Ramos (cell line): ENCODE data around the gene PABPC1L2A.
"Not testable (repeated sequence)": the region's sequence is repeated elsewhere in the genome, so short reads cannot be mapped to it uniquely, and the experiment has no call there.

Experiments used
- in situ Hi-C: fragments of 300-500 bp; cut with MboI; formaldehyde crosslinking; loops from one replicate; pipeline ENCODE4 v1.14.3; 2022; ENCODE audit warnings: low sequenced_read_pairs; ENCODE audit not compliant: unreplicated experiment

The PABPC1L2A gene

DNA sequence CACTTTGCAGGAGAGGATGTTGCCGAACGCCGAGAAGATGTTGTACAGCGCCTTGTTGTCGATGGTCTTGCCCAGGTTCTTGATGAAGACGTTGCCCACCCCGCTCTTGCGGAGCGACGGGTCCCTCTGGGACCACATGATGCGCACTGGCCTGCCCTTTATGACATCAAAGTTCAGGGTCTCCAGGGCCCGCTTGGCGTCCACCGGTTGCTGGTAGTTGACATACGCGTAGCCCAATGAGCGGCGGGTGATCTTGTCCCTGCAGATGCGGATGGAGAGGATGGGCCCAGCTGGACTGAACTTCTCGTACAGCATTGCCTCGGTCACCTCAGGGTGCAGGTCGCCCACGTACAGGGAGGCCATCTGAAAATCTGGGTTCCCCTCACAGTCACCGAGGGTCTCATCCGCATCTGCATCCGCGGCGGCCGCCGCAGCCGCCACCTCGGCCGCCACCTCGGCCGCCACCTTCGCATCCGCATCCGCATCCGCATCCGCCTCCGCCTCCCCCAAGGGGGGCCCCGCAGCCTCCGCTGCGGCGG lies at the start of gene PABPC1L2A:
Gene PABPC1L2A (minus strand): TSS at position 489 of the 539 bp plus-strand sequence. CDS start 126 bp downstream, at position 363.
- in situ Hi-C loops = not testable (repeated sequence)

DNA sequence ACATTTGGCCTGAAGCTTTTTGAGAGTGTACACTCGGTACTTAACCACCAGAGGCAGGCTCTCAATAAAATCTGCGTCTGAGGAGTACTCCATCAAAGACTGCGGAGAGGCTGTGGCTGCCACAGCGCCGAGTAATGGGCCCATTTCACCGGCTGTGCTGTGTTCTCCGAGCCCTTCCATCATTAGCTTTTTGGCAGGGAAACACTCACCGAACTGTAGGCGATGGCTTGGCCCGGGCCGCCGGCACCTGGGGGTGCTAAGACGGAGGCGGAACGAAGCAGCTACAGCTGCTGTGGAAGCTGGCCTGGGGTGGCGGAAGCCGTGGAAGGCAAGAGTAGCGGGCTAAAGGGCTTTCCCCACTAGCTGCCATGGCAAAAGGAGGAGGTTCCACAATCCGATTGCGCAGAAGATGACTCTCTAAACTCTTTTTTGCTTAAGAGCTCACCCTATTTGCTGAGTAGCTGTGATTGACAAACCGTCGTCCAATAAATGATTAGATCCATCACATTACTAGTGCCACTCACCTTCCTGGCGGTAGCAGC lies 48.5 kb upstream of the PABPC1L2A start:
- in situ Hi-C loops = no loop called here

DNA sequence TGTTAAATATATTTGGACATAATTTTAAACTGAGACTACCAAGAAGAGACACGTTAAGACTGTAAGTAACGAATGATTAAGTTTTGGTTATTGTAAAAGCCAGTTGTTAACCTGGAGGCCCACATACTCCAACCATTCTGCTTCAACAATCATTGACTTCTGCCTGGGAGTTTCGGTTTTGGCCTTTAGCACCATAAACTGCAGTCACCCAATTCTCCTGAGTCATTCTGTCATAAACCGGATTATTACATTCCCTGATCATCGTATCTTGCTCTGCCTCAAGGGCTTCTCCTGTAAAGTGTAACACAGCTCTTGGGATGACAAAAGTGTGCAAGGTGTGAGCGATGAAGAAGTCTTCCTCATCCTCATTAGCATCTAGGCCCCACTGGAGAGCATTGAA lies 46.9 kb upstream of the PABPC1L2A start:
- in situ Hi-C loops = no loop called here

DNA sequence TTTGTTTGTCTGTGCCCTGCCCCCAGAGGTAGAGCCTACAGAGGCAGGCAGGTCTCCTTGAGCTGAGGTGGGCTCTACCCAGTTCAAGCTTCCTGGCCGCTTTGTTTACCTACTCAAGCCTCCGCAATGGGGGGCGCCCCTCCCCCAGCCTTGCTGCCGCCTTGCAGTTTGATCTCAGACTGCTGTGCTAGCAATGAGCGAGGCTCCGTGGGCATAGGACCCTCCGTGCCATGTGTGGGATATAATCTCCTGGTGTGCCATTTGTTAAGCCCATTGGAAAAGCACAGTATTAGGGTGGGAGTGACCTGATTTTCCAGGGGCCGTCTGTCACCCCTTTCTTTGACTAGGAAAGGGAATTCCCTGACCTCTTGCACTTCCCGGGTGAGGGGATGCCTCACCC lies 20.2 kb upstream of the PABPC1L2A start:
- in situ Hi-C loops = not testable (repeated sequence)

DNA sequence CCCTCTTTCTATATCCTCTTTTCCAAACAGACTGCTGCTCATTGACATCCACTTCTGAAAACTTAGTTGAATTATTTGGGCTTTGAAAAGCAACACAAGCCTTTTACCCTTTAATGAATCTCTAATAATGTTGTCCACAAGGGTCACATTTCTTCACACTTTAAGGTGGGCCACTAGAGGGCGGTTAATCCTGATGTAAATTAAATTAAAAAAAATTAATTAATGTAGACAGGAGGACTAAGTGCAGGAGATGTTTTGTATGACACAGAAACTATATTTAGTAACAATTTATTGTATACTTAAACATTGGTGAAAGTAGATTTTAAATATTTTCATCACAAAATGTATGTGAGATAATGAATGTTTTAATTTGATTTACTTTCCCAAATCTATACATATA lies 7.5 kb upstream of the PABPC1L2A start:
- in situ Hi-C loops = not testable (repeated sequence)

DNA sequence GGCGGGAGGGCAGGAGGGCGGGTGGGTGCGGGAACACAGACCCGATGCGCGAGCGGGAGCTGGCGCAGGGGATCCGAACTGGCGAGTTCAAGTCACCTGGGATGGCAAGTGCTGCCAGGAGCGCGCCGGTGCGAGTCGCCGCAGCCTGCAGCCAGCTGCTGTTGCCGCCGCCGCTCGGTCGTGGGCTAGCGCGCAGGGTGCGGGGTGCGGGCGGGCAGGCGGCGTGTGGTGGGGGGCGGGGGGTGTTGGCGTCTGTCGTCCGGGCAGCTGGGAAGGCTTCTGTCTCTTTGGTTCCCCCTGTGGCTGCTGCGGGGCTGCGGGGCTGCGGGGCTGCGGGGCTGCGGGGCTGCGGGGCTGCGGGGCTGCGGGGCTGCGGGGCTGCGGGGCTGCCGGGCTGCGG lies 572 bp upstream of the PABPC1L2A start:
- in situ Hi-C loops = not testable (repeated sequence)

DNA sequence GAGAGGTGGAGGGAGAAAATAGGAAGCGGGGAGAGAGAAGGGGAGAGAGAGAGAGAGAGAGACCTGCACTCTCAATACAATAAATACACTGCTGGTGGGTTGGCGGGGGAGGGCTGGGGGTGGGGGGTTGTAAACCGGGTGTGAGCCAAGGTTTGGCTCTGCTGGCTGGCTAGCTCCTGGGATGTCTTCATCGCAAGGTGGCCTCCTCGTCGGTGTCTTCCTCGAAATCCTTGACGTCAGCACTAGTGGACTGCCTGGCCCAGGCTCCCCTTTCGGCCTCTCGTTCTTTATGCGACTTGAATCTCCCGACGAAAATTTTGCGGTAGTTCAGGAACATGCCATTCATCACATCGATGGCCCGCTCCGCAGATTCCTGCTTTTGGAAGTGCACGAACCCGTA lies 715 bp downstream of the PABPC1L2A start:
- in situ Hi-C loops = not testable (repeated sequence)

DNA sequence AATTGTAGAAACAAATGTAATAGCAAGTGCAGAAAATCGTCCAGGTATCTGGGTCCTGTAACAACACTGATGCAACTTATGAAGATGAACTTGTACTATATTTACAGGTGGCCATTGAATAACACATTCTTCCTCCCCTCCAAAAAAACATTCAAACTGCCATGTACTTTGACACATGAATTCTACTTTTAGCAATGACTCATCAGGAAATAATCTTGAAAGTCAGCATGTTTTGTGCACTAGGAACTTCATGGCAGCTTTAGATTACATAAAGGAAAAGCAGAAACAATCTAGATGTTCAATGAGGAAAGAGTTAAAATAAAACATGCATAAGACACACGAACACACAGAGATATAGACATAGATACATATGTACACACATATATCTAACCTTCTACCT lies 2.5 kb downstream of the PABPC1L2A start:
- in situ Hi-C loops = no loop called here

DNA sequence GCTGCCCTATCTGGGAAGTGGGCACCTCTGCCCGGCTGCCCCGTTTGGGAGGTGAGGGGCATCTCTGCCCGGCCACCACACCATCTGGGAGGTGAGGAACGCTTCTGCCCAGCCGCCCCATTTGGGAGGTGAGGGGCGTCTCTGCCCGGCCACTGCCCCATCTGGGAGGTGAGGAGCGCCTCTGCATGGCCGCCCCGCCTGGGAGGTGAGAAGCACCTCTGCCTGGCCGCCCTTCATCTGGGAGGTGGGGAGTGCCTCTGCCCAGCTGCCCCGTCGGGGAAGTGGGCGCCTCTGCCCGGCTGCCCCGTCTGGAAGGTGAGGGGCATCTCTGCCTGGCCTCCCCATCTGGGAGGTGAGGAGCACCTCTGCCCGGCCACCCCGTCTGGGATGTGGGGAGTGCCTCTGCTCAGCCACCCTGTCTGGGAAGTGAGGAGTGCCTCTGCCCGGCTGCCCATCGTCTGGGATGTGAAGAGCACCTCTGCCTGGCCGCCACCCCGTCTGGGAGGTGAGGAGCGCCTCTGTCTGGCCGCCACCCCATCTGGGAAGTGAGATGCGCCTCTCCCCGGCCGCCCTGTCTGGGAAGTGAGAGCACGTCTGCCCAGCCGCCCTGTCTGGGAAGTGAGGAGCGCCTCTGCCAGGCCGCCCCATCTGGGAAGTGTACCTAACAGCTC lies 9.8 kb downstream of the PABPC1L2A start:
- in situ Hi-C loops = no loop called here

DNA sequence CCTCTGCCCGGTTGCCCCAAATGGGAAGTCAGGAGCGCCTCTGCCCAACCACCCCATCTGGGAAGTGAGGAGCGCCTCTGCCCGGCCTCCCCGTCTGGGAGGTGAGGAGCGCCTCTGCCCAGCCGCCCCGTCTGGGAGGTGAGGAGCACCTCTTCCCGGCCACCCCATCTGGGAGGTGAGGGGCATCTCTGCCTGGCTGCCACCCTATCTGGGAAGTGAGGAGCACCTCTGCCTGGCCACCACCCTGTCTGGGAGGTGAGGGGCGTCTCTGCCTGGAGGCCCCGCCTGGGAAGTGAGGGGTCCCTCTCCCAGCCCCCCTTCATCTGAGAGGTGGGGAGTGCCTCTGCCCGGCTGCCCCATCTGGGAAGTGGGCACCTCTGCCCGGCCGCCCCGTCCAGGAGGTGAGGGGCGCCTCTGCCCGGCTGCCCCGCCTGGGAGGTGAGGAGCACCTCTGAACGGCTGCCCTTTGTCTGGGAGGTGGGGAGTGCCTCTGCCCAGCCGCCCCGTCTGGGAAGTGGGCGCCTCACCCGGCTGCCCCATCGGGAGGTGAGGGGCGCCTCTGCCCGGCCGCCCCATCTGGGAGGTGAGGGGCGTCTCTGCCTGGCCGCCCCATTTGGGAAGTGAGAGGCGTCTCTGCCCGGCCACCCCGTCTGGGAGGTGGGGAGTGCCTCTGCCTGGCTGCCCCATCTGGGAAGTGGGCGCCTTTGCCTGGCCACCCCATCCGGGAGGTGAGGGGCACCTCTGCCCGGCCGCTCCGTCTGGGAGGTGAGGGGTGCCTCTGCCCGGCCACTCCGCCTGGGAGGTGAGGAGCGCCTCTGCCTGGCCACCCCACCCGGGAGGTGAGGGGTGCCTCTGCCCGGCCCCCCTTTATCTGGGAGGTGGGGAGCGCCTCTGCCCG lies 10.6 kb downstream of the PABPC1L2A start:
- in situ Hi-C loops = no loop called here

DNA sequence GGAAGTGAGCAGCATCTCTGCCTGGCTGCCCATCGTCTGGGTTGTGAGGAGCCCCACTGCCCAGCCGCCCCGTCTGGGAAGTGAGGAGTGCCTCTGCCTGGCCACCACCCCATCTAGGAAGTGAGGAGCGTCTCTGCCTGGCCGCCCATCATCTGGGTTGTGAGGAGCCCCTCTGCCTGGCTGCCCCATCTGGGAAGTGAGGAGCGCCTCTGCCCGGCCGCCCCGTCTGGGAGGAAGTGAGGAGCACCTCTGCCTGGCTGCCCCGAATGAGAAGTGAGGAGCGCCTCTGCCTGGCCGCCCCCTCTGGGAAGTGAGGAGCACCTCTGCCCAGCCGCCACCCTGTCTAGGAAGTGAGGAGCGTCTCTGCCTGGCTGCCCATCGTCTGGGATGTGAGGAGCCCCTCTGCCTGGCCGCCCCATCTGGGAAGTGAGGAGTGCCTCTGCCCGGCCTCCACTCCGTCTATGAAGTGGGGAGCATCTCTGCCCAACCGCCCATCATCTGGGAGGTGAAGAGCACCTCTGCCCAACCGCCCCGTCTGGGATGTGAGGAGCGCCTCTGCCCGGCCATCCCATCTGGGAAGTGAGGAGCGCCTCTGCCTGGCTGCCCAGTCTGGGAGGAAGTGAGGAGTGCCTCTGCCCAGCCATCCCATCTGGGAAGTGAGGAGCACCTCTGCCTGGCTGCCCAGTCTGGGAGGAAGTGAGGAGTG lies 11.4 kb downstream of the PABPC1L2A start:
- in situ Hi-C loops = not testable (repeated sequence)

DNA sequence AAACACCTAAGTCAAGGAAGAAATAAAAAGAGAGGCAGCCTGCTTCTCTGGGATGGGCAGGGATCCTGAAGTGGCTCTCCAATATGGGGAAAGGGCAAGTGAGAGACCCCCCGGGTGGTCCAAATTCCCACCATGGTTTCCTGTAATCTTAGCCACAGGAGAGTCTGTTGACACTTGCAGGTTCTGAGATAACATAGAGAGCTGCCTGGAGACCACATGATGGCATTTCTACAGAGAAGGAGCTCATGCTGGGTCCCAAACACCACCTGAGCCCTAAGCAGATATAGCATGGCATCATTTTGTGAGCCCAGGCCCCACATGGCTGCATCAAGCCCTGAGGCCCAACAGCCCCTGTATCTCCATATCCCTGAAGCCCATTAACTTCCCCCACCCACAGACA lies 50.4 kb downstream of the PABPC1L2A start:
- in situ Hi-C loops = no loop called here
